NCI-H526 (cell line): ENCODE measurements around the gene MGRN1.
A peak's percentile ranks its signal among the peaks of the same experiment; 100 is the strongest.

Source experiments
- DNase-seq, 2 experiments: peaks; one replicate each; lab custom pipeline; 2025; lab: John Stamatoyannopoulos, UW

Gene MGRN1

GRCh38 chr16:4624015-4624826 is at the start of gene MGRN1:
Gene MGRN1 (plus strand): TSS chr16:4624826. CDS start chr16:4624961, 135 bp downstream.
- DNase-seq = peak; percentile 85 to 95

- DNase-seq = no peak
Observed at GRCh38 chr16:4574919-4575705, 49.5 kb upstream of the MGRN1 start.

- DNase-seq = no peak
Observed at GRCh38 chr16:4576008-4576407, 48.6 kb upstream of the MGRN1 start.

DNA sequence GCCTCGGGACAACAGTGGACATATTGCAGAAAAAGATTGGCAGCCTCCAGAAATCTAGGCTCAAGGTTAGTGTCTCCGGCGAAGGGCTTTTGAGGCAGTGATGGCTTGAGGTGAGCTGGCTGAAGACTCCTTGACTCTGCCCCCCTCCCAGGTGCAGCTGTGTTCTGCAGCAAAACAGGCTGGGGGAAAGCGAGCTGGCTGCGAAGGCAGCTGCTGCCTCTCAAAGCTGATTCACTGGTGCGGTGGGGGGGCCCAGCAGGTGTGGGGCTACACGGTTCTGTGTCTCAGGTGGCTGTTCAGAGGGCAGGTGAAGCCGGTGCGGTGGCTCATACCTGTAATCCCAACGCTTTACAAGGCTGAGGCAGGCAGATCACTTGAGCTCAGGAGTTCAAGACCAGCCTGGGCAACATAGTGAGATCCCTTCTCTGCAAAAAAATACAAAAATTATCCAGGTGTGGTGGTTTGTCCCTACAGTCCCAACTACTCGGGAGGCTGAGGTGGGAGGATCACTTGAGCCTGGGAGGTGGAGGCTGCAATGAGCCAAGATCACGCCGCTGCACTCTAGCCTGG is 45.6 kb upstream of the MGRN1 start:
- DNase-seq = no peak

GRCh38 chr16:4580250-4580649 is 44.4 kb upstream of the MGRN1 start:
- no peak for DNase-seq

GRCh38 chr16:4583906-4584305 is 40.7 kb upstream of the MGRN1 start:
- no peak for DNase-seq

DNA sequence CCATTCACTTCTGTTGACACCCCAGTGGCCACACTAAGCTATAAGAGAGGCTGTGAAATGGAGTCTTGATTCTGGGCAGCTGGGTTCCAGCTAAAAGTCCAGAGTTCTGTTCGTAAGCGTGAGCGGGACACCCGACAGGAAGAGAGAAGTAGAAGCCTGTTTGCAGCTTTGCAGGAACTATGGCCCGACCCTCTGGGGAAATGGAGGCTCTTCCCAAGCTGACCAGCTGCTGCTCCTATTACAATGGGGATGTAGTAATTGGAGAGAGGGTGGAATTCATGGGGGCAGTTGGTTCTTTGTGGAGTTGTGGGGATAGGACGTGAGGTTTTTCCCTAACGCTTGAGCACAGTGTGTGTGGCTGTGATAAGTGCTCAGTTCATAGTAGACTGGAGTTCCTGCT is 38.3 kb upstream of the MGRN1 start:
- no peak for DNase-seq

DNA sequence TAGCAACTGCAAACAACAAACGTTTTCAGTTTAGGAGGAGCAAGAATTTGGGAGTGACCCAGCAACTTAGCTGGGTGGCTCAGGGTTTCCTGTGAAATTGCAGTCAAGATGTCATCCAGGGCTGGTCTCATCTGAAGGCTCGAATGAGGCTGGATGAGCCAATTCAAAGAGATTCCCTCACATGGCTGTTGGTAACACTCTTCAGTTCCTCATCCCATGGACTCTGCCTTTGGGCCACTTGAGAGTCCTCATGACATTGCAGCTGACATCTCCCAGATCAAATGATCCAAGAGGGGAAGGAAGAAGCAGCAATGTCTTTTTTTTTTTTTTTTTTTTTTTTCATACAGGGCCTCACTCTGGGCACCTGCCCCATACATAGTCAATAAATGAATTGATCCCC is 36.2 kb upstream of the MGRN1 start:
- no peak for DNase-seq

GRCh38 chr16:4588961-4589360 is 35.7 kb upstream of the MGRN1 start:
- DNase-seq = no peak

DNA sequence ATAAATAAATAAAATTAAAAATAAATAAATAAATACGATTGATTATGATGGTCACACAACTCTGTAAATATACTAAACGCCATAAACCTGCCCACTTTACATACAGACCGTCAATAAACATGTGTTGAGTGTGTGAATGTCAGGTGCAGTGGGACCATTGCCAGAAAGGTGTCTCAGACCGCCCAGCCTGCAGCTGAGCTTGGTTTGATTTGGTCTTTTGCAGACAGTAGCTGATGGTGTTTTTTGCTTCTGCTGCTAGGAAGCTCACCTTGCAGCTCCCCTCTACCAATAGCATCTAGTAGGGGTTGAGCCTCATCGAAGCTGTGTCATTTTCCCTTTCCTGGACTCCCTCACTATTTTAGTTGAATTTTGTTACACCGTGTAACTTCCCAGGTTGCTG is 33.4 kb upstream of the MGRN1 start:
- no peak for DNase-seq

DNA sequence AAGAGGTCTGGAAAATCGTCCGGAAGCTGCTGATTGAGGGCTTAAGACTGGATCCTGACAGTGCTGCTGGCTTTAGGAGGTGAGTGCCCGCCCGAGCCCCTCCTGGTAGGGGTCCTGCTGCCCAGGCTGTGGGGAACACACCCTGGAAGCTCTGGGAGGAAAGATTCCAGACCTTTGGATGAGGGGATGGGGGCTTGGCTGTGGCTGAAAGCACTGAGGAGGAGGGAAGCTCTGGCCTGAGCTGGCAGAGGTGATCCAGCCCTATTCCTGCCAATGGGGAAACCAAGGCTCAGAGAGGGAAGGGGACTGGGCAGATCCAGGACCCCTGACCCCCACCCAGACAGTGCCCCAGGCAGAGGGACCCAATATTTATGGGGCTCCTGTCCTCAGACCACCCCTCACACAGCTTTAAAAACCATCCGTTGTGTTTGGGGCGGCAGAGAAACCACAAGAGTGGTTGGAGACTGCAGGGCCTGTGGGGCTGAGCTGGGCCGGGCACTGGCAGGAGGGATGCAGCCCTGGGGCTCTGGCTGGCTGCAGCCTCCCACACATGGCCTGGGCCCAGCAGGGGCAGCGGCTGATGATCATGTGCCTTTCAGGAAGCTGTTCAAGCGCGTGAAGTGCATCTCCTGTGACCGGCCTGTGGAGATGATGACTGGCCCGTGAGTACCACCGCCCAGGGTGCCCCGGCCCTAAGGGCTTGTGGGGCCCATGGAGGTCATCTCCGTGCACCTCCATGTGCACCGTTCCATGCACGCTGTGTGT is 32.7 kb upstream of the MGRN1 start:
- no peak for DNase-seq

GRCh38 chr16:4593086-4593485 is 31.5 kb upstream of the MGRN1 start:
- DNase-seq = no peak

GRCh38 chr16:4594433-4595410 is 29.9 kb upstream of the MGRN1 start:
- no peak for DNase-seq

GRCh38 chr16:4597174-4597573 is 27.5 kb upstream of the MGRN1 start:
- DNase-seq = no peak

- no peak for DNase-seq
Observed at GRCh38 chr16:4599037-4599436, 25.6 kb upstream of the MGRN1 start.

DNA sequence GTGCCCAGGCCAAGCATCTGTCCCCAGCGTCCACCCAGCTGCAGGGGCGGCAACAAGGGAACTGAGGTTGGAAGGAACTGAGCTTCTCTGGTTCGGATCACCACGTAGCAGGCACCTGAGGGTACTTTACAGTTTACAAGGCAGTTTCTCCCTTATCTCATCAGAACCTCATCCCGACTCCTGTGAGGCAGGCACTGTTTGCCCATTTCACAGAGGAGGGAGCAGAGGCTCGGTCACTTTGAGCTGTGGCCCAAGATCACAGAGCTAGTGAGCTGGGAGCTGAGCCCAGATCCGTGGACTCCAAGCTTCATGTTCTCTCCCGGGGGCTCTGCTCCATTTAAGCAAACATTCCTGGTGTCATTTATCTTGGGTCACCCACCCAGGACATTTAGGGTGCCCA is 25.1 kb upstream of the MGRN1 start:
- no peak for DNase-seq

GRCh38 chr16:4601036-4601863 is 23.4 kb upstream of the MGRN1 start:
- DNase-seq = no peak

GRCh38 chr16:4601864-4602186 is 22.8 kb upstream of the MGRN1 start:
- no peak for DNase-seq

- DNase-seq = no peak
Observed at GRCh38 chr16:4602331-4602730, 22.3 kb upstream of the MGRN1 start.

GRCh38 chr16:4603624-4604170 is 20.9 kb upstream of the MGRN1 start:
- DNase-seq = no peak
